ENCODE results near the gene RAB7A. TPM values are rescaled to one million over a fixed set of nuclear protein-coding genes. Genes with fewer than 3 reads are reported as not detected.
A peak's percentile ranks its signal among the peaks of the same experiment; 100 is the strongest.

Gene RAB7A
- total and polyA plus RNA-seq, 2 donors (not counting 1 experiment from before 2014, with no cell fraction given): 62.7 to 138 TPM

DNA sequence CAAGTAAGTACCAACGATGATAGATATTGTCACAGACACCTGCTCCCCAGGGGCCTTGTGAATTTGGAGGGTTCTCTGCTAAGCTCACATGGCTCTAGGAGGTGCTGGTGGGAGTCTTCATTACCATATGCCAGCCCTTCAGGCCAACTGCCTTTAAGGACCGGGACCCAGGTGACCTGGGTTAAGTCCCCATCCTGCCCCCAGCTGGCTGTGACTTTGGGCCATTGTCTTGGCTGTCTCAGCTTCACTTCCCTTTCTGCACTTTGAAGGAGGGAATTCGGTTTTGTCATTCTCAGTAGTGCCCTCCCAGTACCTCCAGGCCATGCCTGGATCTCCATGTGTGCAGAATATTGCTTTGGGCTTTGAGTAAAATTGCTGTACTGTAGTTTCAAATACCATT is 80.6 kb downstream of the RAB7A start:
- ChIA-PET CTCF (no interaction called here), POLR2A (no interaction called here)
- no peak overlapping the region for H3K4me3 Mint-ChIP-seq
- H3K36me3 ChIP-seq (replicated peaks in 1 of 2; ENCODE audit: control extremely low read depth in 1 of 2, control insufficient read depth in 1 of 2, extremely low read depth in 1 of 2, insufficient read depth in 2 of 2, low read length in 1 of 2): peaks cover 0 to 63% of the 10 kb centered on the region in 2 experiments
- ATAC-seq (ENCODE audit: low read depth): no peak
- no peak overlapping the region for H3K27ac Mint-ChIP-seq
- H3K4me1 ChIP-seq (ENCODE audit: control insufficient read depth in 2 of 2, insufficient read depth in 2 of 2, low read length in 2 of 2): peaks cover 19 to 21% of the 10 kb centered on the region in 2 donors
- H3K4me2 ChIP-seq (replicated peaks; ENCODE audit: low read depth, low read length, poor library complexity, severe bottlenecking): no peak overlapping the region
- H3K27ac ChIP-seq (ENCODE audit: low read length in 2 of 2): peak overlapping the region in 1 of 2 donors; percentile 89
- 63% methylated on average over 1 of the region's 3 CpGs for WGBS (ENCODE audit: insufficient coverage)
- intact Hi-C loops (cut with micrococcal nuclease): no loop called here
- peaks cover 48% of the 10 kb centered on the region for H3K79me2 ChIP-seq (ENCODE audit: control insufficient read depth, insufficient read depth, low read length)
- H3K27me3 Mint-ChIP-seq: no peaks in the 10 kb centered on the region
- TF ChIP-seq, protein P1, sequence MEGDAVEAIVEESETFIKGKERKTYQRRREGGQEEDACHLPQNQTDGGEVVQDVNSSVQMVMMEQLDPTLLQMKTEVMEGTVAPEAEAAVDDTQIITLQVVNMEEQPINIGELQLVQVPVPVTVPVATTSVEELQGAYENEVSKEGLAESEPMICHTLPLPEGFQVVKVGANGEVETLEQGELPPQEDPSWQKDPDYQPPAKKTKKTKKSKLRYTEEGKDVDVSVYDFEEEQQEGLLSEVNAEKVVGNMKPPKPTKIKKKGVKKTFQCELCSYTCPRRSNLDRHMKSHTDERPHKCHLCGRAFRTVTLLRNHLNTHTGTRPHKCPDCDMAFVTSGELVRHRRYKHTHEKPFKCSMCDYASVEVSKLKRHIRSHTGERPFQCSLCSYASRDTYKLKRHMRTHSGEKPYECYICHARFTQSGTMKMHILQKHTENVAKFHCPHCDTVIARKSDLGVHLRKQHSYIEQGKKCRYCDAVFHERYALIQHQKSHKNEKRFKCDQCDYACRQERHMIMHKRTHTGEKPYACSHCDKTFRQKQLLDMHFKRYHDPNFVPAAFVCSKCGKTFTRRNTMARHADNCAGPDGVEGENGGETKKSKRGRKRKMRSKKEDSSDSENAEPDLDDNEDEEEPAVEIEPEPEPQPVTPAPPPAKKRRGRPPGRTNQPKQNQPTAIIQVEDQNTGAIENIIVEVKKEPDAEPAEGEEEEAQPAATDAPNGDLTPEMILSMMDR (IDR thresholded peaks at IDR 0.05): no peak
- TF ChIP-seq EZH2 (IDR thresholded peaks at IDR 0.05; ENCODE audit: borderline replicate concordance, insufficient read depth, low read depth, low read length, poor library complexity, severe bottlenecking): no peak
- H3K9me3 ChIP-seq (ENCODE audit: control extremely low read depth in 1 of 3, control insufficient read depth in 2 of 3, insufficient read depth in 1 of 3, low read length in 2 of 3): no peaks in the 10 kb centered on the region
- peaks cover 40% of the 10 kb centered on the region for H3K4me1 Mint-ChIP-seq
- H3K4me3 ChIP-seq (ENCODE audit: control extremely low read depth in 1 of 5, extremely low read depth in 1 of 5, insufficient read depth in 1 of 5, low read depth in 2 of 5, low read length in 4 of 5): no peak overlapping the region
- no peak overlapping the region for H2AFZ ChIP-seq (ENCODE audit: insufficient read depth, low read depth, low read length, poor library complexity, severe bottlenecking)
- H3K27me3 ChIP-seq (replicated peaks in 1 of 4; ENCODE audit: control extremely low read depth in 1 of 4, control insufficient read depth in 3 of 4, insufficient read depth in 4 of 4, low read length in 3 of 4): no peaks in the 10 kb centered on the region
- no peak for DNase-seq
- peaks cover 3% of the 10 kb centered on the region for H4K20me1 ChIP-seq (ENCODE audit: control insufficient read depth, insufficient read depth, low read length, poor library complexity, severe bottlenecking)
- no peak overlapping the region for H3K9ac ChIP-seq (ENCODE audit: low read length)
- H3K9me3 Mint-ChIP-seq (ENCODE audit: insufficient read depth): no peaks in the 10 kb centered on the region

DNA sequence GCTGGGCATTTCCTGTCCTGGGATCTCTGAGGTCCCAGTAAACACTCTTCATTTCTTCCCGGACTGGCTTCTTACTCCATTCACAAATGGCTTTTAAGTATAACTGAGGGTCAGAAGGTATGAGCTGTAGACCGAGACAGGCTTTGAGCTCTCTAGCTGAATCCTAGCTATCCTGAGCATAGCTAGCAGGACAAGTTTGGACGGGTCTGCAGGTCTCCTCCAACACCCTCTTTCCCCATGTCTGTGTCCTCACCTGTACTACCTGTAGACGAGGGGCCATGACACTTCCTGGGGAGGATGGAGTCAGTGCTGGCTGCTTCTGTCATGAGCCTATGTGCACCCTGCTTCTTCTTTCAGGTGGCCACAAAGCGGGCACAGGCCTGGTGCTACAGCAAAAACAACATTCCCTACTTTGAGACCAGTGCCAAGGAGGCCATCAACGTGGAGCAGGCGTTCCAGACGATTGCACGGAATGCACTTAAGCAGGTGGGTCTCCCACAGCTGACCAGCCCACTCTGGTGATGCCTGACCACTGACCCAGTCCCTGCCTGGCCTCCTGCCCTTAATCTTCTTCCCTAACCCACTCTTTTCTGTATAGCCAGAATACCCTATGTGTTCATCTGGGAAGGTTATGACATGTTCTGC is 81.3 kb downstream of the RAB7A start:
- Histone ChIP-seq H2AFZ (ENCODE audit: insufficient read depth, low read depth, low read length, poor library complexity, severe bottlenecking) (no peak overlapping the region), H4K20me1 (ENCODE audit: control insufficient read depth, insufficient read depth, low read length, poor library complexity, severe bottlenecking) (peaks cover 3% of the 10 kb centered on the region), H3K79me2 (ENCODE audit: control insufficient read depth, insufficient read depth, low read length) (peaks cover 48% of the 10 kb centered on the region), H3K4me1 (ENCODE audit: control insufficient read depth in 2 of 2, insufficient read depth in 2 of 2, low read length in 2 of 2) (peaks cover 19 to 21% of the 10 kb centered on the region in 2 donors), H3K9ac (ENCODE audit: low read length) (no peak overlapping the region), H3K27ac (ENCODE audit: low read length in 2 of 2) (no peak overlapping the region), H3K9me3 (ENCODE audit: control extremely low read depth in 1 of 3, control insufficient read depth in 2 of 3, insufficient read depth in 1 of 3, low read length in 2 of 3) (no peaks in the 10 kb centered on the region), H3K4me3 (ENCODE audit: control extremely low read depth in 1 of 5, extremely low read depth in 1 of 5, insufficient read depth in 1 of 5, low read depth in 2 of 5, low read length in 4 of 5) (no peak overlapping the region), H3K4me2 (replicated peaks; ENCODE audit: low read depth, low read length, poor library complexity, severe bottlenecking) (no peak overlapping the region), H3K27me3 (replicated peaks in 1 of 4; ENCODE audit: control extremely low read depth in 1 of 4, control insufficient read depth in 3 of 4, insufficient read depth in 4 of 4, low read length in 3 of 4) (no peaks in the 10 kb centered on the region), H3K36me3 (replicated peaks in 1 of 2; ENCODE audit: control extremely low read depth in 1 of 2, control insufficient read depth in 1 of 2, extremely low read depth in 1 of 2, insufficient read depth in 2 of 2, low read length in 1 of 2) (peaks cover 0 to 65% of the 10 kb centered on the region in 2 experiments)
- TF ChIP-seq, protein P1 (IDR thresholded peaks at IDR 0.05): no peak
- TF ChIP-seq EZH2 (IDR thresholded peaks at IDR 0.05; ENCODE audit: borderline replicate concordance, insufficient read depth, low read depth, low read length, poor library complexity, severe bottlenecking): no peak
- intact Hi-C loops (cut with micrococcal nuclease): no loop called here
- no peaks in the 10 kb centered on the region for H3K9me3 Mint-ChIP-seq (ENCODE audit: insufficient read depth)
- DNase-seq (no peak), ATAC-seq (ENCODE audit: low read depth) (no peak)
- peaks cover 36% of the 10 kb centered on the region for H3K4me1 Mint-ChIP-seq
- POLR2A ChIA-PET: no interaction called here
- no peak overlapping the region for H3K27ac Mint-ChIP-seq
- CTCF ChIA-PET: interaction anchor here (0.6 kb wide), 1 partner anchor 223 kb away, joined by 3 read pairs; no protein-coding TSS in a partner anchor
- no peak overlapping the region for H3K4me3 Mint-ChIP-seq
- no peaks in the 10 kb centered on the region for H3K27me3 Mint-ChIP-seq
- WGBS (ENCODE audit: insufficient coverage): 97% methylated on average over 7 of the region's 9 CpGs

Measured in B cell (primary cell).